ENCODE measurements around the gene B4GALNT1. TPM values are rescaled to one million over a fixed set of nuclear protein-coding genes. Genes with fewer than 3 reads are reported as not detected.

B4GALNT1 gene
- total and polyA plus RNA-seq, 9 of the 15 experiments (the other 6 are each of a cell fraction or from before 2014, with no cell fraction given) = 1.0 to 32.2 (median 9.8) TPM

GRCh38 chr12:57621497-57622292 lies 11.3 kb downstream of the B4GALNT1 start (continued):
- TF ChIP-seq NFRKB (IDR thresholded peaks at IDR 0.05; ENCODE audit: low read depth) = no peak
- TF ChIP-seq ZNF174 (CRISPR knock-in tag; IDR thresholded peaks at IDR 0.05) = no peak
- TF ChIP-seq ZFP91 (CRISPR knock-in tag; IDR thresholded peaks at IDR 0.05) = no peak
- no peak for TF ChIP-seq BRF2 (IDR thresholded peaks at IDR 0.05; ENCODE audit: borderline replicate concordance, insufficient read depth, insufficient read length)
- TF ChIP-seq MLX (CRISPR knock-in tag; conservative IDR thresholded peaks at IDR 0.05) = no peak
- TF ChIP-seq NCOA6 (IDR thresholded peaks at IDR 0.05) = no peak
- no peak for TF ChIP-seq STAT5B (CRISPR knock-in tag; IDR thresholded peaks at IDR 0.05)
- TF ChIP-seq NRF1 (conservative IDR thresholded peaks at IDR 0.05 in 1 of 2, IDR thresholded peaks at IDR 0.05 in 1 of 2) = peak; percentile 54 to 75; a peak in 3 of 4 replicates
- no peak for TF ChIP-seq ZNF146 (CRISPR knock-in tag; IDR thresholded peaks at IDR 0.05; ENCODE audit: unreplicated experiment)
- TF ChIP-seq NCOA4 (IDR thresholded peaks at IDR 0.05; ENCODE audit: partially characterized antibody) = no peak
- TF ChIP-seq ZNF644 (tag; IDR thresholded peaks at IDR 0.05; ENCODE audit: low read depth) = no peak
- TF ChIP-seq SRSF9 (IDR thresholded peaks at IDR 0.05; ENCODE audit: borderline replicate concordance, low read depth, low read length) = no peak
- TF ChIP-seq CHD4 (IDR thresholded peaks at IDR 0.05; ENCODE audit: insufficient read depth, insufficient replicate concordance, low read depth, low read length, poor library complexity, severe bottlenecking) = no peak
- no peak for TF ChIP-seq ZBTB12 (CRISPR knock-in tag; IDR thresholded peaks at IDR 0.05)
- no peak for TF ChIP-seq PHB2 (IDR thresholded peaks at IDR 0.05; ENCODE audit: low read depth)
- TF ChIP-seq FIP1L1 (IDR thresholded peaks at IDR 0.05; ENCODE audit: low read depth, low read length, poor library complexity, severe bottlenecking) = peak; percentile 55
- 0 out of 2 replicates have a peak, but pooled peaks have one; percentile 55 for TF ChIP-seq RBM14 (IDR thresholded peaks at IDR 0.05; ENCODE audit: borderline replicate concordance, insufficient read depth, low read depth, low read length)
- TF ChIP-seq ARHGAP35 (IDR thresholded peaks at IDR 0.05; ENCODE audit: partially characterized antibody) = no peak
- no peak for TF ChIP-seq ZMIZ1 (IDR thresholded peaks at IDR 0.05; ENCODE audit: low read depth in 2 of 2, low read length in 2 of 2)
